HG02938 (cell line): ENCODE results near the gene HERC2.

Source experiments
- ATAC-seq: cut with Tn5 transposase; IDR thresholded peaks from one replicate; pipeline ENCODE4 v1.9.1; 2021; ENCODE audit warnings: mild to moderate bottlenecking, moderate library complexity; ENCODE audit not compliant: unreplicated experiment

Gene HERC2

DNA sequence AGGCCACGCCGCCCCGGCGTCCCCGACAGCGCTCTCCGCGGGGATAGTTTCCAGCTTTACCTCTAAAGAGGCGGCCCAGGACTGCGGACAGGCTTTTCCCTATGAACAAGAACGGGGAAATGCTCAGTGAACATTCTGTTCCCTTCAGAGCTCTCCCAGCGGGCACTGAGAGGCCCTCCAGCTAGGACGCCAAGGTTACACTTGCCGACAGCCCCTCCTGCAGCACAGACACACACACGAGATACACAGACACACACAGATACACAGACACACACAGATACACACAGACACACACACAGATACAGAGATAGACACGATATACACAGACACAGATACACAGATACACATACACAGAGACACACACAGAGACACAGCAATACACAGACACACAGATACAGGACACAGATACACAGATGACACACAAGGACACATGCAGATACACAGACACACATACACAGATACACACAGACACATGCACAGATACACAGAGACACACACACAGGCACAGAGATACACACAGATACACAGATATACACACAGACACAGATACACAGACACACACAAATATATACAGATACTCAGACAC lies 222.3 kb downstream of the HERC2 start:
- no peak for ATAC-seq

DNA sequence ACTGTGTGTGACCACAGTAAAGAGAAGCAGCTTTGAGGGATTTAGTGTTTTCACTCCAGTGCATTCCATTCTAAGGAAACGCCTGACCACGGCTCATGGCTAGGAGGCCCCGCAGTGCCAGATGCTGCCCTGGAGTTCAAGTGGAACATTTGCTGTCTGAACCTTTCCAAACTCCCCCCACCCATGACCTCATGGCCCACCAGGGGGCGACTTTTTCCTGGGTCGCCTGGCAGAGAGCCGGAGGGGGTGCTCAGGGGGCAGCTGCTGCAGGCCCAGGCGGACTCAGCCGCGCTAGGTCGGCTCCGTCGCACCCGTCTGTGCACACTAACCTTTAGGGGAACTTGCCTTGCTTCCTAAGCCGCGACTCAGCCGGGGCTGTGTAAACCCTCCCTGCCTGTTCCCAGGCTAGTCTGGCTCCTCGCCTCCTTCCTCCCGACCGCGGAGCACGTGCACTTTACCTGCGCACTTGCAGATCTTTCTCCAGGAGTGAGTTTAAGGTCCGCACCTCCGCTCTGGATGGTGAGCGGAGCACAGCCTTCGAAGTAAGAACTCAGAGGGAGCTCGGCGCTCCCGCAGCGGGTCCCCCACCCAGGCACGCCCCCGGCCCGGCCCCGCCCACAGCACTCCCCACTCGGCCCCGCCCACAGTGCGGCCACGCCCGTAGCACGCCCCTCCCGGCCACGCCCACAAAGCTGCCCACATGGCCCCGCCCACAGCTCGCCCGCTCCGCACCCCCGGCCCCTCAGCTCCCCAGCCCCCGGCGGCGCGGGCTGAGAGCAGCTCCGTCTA lies 223.0 kb downstream of the HERC2 start, which contains the start of gene OCA2:
OCA2 (minus strand) TSS at position 550 of the 789 bp plus-strand sequence. CDS start 17,441 bp downstream, outside the sequence.
- no peak for ATAC-seq

DNA sequence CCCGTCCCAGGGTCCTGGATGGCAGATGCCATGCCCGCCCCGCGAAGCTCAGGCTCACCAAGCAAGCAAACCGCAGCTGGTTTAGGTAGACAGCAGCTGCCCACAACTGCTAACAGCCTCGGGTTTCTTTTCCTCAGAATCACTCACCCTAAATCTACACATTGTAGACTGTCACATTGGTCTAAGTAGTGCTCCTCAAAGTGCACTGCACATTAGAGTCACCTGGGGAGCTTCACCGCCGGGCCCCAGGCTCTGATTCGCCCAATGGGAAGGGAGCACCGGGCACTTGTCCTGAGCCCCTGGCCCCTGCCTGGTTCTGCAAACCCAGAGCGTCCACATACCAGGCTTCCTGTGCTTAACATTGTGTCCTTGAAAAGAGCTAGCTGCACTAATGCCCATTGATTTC lies 223.6 kb downstream of the HERC2 start:
- no peak for ATAC-seq

DNA sequence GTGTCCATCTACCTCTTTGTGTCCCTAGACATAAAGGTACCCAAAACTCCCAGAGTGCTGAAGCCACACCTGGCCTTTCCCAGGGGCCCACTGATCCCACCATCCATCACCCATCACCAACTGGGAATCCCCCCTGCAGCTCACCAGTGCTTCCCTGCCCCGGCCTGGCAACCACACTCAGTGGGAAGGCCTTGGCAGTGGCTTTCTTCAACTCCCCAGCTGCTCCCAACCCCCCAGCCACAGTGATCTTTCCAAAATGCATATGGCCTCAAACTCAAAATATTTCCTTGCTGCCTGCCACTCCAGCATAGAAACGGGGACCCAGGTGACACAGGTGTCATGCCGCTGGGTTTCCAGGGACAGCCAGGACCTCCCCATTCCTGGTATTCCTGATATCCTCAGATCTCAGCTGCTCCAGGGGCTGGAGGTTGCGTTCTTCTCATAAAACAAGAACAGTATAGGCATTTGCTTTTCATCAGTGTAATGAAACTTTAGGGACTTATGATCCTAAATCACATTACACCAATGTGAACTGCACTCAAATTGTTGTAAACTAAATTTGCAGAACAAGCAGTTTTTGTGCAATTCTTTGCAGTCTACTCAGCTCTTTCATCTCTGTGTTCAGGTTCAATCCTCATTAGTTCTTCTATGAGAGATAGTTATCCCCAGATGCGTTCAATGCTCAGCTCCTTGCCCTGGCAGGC lies 224.2 kb downstream of the HERC2 start:
- no peak for ATAC-seq

DNA sequence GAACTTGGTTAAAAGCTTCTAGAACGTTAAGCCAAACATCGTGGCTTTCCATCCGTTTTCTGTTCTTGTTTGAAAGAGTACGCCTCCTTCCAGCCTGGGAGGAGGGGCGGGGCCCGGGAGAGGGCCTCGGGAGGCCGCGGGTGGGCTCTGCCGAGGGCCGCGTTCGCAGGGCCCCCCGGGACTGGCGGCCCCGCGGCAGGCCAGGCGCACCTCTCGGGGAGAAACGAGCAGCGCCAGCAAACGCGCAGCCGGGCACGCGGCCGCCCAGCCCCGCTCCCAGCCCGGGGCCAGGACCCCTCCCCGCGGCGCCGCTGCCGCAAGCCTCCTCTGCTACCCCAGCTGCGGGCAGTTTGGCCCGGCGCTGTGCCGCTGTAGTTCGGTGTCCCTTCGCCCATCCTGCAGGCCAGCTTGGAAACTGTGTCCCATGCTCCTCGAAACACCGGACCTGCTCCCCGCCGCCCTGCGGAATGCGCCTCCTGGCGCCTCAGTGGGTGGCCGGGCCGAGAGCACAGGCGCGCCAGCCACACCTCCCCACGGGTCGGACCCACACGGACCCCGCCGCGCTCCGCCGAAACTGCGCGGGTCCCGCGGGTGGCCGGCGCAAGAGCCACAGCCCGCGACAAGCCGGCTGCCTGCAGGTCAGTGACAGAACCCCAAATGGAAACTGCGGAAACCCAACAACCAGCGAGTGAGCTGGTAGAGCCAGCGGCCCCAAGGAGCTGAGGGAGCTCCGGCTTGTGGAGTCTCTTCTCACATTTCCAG lies 225.1 kb downstream of the HERC2 start:
- no peak for ATAC-seq

DNA sequence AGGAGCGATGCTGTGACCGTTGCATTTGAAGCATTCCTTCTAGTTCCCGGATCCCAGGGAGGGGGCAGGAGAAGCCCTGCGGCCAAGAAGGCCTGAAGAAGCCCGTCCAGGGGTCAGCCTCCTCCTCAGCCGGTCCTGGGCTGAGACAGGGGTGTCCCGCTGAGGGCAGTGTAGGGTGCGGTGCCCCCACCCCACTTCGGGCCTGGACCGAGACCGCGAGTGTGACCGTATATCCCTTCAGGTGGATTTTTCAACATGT lies 225.6 kb downstream of the HERC2 start:
- no peak for ATAC-seq

DNA sequence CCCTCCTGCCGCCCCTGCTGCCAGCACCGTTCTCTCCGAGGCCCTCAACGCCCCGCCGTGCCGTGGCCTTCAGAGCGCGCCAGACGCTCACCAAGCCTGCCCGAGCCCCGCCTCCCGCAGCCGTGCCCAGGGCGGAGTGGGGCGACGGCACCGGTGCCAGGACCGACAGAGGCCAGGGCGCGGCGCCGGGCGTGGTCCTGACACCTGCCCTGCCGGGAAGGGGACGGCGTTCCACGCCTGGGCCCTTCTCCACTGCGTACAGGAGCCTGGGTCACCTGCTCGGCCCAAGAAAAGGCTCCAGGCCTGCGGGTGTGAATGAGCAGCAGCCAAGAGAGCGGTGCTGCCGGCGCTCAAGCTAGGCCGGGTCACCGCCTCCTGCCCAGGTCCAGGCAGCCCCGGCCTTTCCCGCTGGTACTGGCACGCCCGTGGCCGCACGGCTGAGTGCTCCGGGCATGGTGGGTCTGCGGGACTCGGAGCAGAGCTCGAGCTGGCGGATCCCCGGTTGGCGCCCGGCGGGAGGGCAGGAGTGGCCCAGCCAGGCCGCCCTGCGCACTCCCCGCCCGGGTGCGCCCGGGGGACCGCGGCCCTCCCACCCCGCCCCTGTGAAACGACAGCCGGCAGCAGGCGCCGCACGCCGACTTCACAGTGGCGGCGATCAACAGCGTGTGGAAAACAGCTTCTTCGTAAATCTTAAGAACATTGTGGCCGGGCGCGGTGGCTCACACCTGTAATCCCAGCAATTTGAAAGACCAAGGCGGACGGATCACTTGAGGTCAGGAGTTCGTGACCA lies 227.1 kb downstream of the HERC2 start:
- no peak for ATAC-seq

DNA sequence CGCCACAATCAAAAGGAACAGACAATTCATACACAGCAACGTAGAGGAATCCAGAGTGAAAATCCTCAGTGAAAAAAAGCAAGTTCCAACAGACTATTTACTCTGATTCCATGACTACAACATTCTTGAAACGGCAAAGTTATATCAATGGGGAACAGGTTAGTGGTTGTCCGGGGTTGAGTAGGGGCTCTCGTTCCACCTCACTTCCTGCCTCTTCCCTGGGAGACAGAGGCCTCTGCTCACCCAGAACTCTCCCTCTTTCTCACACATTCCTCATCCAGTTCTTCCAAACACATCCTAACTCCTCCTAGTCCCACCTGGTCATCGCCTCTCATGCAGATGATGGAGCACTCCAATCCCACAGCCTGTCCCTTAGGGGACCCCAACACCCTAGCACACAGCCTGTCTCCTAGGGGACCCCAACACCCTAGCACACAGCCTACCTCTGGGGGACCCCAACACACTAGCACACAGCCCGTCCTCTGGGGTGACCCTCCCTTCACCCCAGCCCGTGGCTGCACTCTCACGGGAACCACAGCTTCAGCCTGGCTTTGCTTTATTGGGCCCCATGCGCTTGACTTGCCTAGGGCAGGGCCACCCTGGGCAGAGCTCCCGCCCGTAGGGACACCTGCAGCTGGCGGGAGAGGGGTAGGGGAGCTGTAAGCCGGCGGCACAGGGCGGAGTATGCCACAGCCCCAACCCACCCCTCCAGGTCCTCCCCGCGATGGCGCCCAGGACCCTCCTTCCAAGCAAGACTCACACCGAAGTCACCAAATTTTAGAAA lies 228.0 kb downstream of the HERC2 start:
- ATAC-seq = no peak

DNA sequence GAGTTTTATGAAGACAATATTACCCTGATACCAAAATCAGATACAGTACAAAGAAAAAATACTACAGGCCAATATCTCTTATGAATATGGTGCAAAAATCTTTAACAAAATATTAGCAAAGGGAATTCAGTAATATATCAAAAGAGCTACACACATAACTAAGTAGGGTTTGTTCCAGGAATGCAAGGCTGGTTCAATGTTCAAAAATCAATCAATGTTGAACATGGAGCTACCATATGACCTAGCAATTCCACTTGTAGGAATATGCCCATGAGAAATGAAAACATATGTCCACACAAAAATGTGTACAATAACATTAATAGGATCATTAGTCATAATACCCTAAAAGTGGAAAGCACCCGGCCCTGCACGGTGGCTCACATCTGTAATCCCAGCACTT lies 230.7 kb downstream of the HERC2 start:
- ATAC-seq = no peak

DNA sequence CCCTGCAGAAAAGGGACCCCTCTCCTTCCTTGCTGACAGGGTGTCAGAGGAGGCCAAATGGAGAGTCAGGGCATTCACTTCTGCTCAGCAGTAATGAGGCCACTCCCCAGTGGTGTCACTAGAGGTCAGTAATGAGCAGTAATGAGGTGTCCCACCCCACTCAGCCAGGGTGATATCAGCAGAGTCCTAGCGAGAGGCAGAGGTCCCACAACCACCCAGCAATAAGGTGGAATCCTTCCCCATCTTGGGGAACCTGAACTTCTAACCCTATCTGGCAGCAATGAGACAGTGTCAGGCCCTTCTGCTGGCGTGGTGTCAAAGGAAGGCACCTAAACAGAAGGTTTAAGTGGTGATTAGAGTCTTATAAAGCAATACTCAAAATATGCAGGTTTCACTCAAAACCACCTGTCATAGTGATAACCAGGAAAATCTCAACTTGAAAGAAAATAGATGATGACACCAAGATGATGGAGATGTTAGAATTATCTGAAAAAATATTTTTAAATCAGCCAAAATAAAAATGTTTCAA lies 235.7 kb downstream of the HERC2 start:
- ATAC-seq = peak; percentile 99

DNA sequence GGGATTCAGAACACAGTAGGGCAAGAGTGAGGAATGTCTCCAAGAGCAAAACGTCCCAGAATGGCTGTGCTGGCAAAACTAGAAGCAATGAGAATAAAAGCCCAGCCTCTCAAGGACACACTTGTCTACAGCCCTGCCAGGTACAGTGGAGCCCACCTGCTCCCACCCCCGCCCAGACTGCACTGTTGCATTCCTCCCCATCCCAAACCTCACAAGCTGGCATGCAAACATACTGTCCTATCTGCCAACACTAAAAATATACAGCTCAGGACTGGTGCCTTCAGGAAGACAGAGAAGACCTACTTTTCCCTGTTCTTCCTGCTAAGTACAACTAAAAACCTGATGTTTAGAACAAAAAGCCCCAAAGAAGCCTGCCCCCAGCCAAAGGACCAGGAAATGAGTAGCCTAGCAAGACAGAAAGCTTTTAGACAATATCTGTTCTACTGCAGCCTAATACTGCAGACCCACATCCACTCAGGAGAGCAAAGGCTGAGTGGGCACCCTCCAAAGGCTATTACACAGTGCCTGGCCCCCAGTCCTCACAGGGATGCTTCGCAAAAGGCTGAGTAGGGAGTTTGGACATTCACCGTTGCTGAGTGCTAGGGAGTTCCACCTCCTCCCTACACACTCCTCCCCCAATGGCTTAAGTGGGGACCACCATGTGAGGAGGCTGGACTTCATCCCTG lies 236.3 kb downstream of the HERC2 start:
- ATAC-seq = no peak

DNA sequence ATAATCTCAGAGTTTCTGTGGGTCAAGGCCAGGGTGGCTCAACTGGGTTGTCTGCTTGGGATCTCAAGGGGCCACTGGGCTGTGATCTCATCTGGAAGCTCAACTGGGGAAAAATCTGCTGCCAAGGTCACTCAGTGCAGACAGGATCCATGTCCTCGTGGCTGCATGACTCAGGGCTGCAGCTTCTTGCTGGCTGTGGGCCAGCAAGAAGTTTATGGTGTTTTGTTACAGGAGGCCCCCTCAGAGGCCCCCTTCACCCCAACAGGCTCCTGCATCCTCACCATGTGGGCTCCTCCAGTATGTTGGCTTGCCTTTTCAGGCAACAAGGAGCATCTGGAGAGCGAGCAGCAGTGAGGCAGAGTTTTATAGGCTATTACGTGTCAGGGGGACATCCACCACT lies 237.4 kb downstream of the HERC2 start:
- no peak for ATAC-seq

DNA sequence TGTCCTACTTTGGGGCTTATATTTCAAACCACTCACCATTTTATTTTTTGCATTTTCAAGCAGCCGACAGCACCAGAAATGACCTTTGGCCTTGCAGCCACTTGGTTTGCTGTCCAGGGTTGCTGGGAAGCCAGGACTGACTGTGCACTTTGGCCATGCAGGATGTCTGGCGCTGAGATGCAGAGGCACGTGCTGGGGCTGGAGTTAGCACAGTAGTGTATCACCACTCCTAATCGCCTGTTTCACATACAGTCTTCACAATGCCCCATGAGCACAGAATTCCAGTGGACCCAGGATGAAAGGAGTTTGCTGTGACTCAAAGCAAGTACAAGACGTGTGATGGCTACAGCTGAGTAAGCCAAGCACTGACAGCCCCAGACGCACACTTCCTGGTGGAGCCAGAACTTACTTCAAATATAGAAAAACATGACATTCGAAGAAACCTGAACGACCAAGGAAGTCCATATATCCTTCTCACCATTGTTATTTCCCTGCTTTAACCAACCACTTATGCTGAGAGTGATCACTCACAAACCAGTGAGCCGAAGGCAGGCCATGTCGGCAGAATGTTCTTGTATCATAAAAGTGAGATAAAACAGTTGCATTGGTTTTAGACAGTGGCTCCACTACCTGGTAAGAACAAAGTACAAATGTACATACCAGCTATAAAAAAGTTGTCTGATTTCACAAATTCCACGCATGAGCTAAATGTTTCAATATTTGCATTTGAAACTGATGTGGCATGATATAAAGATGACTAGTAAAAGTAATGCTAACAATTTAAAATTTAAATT lies 238.9 kb downstream of the HERC2 start:
- ATAC-seq = no peak

DNA sequence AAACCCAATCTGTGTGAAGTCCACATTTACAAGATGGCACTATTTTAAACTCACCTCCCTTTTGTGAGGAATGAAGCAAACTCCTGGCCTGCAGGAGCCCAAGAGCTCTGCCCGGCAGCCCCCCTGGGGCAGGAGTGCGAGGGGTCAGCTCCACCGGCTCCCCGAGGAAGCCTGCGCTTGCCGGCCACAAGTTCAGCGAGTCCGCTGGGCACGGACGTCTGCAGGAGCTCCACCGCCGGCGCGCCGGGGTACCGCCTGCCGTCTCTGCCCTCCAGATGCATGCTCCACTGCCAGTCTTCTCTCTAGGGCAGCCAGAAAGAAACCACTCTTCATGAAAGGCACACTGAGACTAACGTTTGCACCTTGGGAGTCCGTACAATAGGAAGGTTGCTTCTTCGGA lies 240.4 kb downstream of the HERC2 start:
- no peak for ATAC-seq

DNA sequence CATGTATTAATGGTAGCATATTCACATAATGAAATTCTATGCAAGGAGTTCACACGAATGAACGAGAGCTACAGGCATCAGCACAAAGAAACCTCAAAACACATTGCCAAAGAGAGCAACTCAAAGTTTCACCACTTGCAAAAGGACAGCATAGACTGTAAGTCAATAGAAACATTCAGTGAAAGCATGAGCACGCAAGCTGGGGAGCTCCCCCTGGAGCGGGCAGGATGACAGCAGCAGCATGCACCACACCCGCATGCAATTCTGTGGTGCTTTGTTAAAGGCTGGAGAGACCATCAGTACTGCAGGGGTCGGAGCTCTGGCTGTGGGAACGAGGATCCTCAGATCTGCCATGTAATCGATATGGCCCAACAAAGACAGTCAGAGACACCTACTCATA lies 241.6 kb downstream of the HERC2 start:
- ATAC-seq = no peak

DNA sequence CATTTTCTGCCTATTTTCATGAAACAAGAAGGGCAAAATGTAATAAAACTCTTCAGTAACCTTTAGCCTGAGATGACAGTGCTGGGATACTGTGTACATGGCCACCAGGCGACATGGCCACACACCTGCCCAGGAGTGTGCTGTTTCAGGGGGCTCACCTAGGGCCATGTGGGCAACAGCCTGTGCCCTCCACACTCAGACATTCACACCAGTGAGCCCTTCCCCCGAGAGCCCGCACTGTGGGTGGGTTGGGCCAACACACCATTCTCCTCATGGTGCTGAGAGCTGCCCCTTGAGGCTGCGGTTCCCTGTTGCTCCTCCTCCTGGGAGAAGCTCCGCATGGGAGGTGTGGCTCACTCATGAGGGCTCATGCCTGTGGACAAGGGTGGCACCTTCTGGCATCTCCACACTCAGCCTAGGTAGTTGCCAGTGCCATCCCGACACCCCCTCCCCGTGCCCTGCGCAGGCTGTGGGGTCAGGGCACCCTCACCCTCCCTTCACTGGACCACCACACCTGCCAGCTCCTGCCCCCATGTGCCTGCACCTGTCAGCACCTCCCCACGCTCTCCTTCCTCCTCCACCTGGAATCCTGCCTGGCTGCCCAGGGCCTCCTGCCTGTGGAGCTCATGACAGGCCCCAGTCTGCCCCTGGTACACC lies 242.5 kb downstream of the HERC2 start:
- ATAC-seq = no peak

DNA sequence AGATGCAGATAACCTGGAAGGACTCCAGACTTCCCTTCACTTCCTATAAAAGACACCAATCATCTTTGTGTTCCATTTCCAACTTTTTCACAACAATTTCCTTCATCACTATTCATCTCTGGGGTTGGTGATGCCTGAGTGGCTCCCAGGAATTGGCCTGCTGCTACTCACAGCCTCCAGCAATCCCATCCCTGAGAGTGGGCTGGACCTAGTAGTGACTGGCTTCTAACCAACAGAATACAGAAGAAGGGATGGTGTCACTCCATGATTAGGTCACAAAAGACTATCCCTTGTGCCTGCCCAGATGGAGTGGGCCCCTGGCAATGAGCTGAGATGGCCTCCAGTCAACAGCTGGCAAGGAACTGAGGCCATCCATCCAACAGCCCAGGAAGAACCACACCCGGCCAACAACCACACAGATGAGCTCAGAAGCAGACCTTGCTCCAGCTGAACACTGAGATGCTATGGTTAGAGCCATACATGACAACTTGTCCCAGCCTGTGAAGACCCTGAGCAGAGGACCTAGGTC lies 243.7 kb downstream of the HERC2 start:
- ATAC-seq = no peak

DNA sequence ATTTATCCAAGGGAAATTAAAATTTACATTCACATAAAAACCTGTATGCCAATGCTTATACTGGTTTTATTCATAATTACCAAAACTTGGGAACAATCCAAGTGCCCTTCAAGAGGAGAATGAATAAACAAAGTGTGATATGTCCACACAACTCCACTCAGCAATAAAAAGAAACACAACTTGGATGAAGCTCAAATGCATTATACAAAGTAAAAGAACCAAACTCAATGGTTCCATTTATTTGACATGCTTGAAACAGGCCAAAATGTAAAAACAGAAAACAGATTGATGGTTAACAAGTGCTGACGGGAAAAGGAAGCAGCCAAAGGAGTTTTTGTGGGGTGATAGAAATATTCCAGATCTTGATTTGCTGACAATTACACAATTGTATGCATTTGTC lies 246.4 kb downstream of the HERC2 start:
- ATAC-seq = no peak
